ENCODE measurements around the gene ZFAND3. TPM values are rescaled to one million over a fixed set of nuclear protein-coding genes. Genes with fewer than 3 reads are reported as not detected.

The ZFAND3 gene
- total RNA-seq, 1 donor from 2014 or later: 84.4 TPM

DNA sequence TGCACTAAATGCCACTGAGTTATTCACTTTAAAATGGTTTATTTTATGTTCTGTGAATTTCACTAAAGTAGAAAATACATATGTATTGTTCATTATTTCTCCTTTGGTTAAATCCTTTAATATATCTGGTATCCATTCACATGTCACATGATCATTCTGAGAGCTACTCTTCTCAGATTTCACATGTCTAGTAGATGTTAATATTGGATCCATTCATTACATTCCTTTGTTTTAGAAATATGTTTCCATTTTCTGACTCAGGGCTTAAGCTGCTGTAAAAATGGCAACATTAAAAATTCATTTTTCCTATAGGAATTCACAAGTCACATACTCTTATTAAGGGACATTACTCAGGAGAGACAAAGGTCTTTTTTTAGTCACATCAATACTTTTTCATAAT is 205.4 kb downstream of the ZFAND3 start:
- Mint-ChIP-seq H3K27me3 (ENCODE audit: unreplicated experiment) (no peaks in the 10 kb centered on the region), H3K36me3 (ENCODE audit: unreplicated experiment) (peaks cover 2% of the 10 kb centered on the region), H3K27ac (ENCODE audit: unreplicated experiment) (peak overlapping the region; percentile 47), H3K4me3 (ENCODE audit: unreplicated experiment) (no peak overlapping the region), H3K4me1 (ENCODE audit: unreplicated experiment) (peaks cover 48% of the 10 kb centered on the region), H3K9me3 (ENCODE audit: unreplicated experiment) (peaks cover 5% of the 10 kb centered on the region)
- TF ChIP-seq, protein P1, sequence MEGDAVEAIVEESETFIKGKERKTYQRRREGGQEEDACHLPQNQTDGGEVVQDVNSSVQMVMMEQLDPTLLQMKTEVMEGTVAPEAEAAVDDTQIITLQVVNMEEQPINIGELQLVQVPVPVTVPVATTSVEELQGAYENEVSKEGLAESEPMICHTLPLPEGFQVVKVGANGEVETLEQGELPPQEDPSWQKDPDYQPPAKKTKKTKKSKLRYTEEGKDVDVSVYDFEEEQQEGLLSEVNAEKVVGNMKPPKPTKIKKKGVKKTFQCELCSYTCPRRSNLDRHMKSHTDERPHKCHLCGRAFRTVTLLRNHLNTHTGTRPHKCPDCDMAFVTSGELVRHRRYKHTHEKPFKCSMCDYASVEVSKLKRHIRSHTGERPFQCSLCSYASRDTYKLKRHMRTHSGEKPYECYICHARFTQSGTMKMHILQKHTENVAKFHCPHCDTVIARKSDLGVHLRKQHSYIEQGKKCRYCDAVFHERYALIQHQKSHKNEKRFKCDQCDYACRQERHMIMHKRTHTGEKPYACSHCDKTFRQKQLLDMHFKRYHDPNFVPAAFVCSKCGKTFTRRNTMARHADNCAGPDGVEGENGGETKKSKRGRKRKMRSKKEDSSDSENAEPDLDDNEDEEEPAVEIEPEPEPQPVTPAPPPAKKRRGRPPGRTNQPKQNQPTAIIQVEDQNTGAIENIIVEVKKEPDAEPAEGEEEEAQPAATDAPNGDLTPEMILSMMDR (IDR thresholded peaks at IDR 0.05): no peak
- no peak for DNase-seq (ENCODE audit: extremely low spot score, unreplicated experiment)

DNA sequence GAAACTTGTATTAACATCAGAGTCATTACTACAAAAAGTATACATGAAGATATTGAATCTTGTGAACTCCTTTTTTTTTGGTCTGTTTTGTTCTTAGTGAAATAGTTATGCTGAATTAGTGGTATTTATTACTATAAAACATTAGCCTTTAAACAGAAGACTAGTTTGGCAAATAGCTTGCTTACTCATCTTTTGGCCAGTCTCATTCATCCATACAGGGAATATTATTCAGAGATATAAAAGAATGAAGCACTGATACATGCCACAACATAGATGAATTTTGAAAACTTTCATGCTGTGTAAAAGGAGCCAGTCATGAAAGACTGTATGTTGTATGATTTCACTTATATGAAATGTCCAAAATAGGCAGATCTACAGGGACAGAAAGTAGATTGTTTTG is 205.9 kb downstream of the ZFAND3 start:
- H3K27me3 Mint-ChIP-seq (ENCODE audit: unreplicated experiment): no peaks in the 10 kb centered on the region
- H3K4me1 Mint-ChIP-seq (ENCODE audit: unreplicated experiment): peaks cover 51% of the 10 kb centered on the region
- TF ChIP-seq, protein P1 (IDR thresholded peaks at IDR 0.05): no peak
- H3K36me3 Mint-ChIP-seq (ENCODE audit: unreplicated experiment): peaks cover 8% of the 10 kb centered on the region
- H3K9me3 Mint-ChIP-seq (ENCODE audit: unreplicated experiment): peaks cover 10% of the 10 kb centered on the region
- no peak for DNase-seq (ENCODE audit: extremely low spot score, unreplicated experiment)
- no peak overlapping the region for H3K4me3 Mint-ChIP-seq (ENCODE audit: unreplicated experiment)
- H3K27ac Mint-ChIP-seq (ENCODE audit: unreplicated experiment): peak overlapping the region; percentile 47

DNA sequence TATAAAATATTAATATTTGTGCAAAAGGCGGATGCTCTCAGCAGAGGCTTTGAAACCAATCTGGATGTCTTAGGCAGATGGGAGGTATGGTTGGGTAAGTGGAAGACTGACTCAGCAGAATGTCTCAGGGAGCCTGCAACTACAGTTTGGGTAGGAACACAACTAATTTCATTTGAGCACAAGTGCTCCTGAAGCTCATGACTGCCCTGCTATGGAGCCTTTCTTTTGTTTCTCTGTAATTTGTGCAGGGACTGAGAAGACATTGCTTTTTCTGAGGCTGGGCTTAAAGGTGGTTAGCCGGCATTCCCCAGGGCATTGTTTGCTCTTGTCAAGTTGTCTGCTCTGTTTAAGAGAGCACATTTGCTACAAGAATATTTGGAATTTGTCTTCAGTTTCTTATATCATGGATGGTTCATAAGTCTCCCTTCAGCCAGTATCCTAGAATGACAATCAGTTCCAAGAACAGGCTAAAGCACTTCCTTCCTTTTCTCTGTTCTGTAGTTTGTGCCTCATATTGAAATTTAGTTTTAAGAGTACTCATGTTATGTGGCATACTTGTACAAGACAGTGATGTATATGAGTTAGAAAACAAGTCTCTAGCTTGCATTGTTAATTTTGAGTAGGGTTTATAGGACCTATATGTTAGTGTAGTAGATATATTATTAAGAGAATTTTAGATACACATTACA is 208.3 kb downstream of the ZFAND3 start:
- Mint-ChIP-seq H3K36me3 (ENCODE audit: unreplicated experiment) (peaks cover 12% of the 10 kb centered on the region), H3K27ac (ENCODE audit: unreplicated experiment) (no peak overlapping the region), H3K4me3 (ENCODE audit: unreplicated experiment) (no peak overlapping the region), H3K27me3 (ENCODE audit: unreplicated experiment) (no peaks in the 10 kb centered on the region), H3K4me1 (ENCODE audit: unreplicated experiment) (peaks cover 47% of the 10 kb centered on the region), H3K9me3 (ENCODE audit: unreplicated experiment) (peaks cover 12% of the 10 kb centered on the region)
- TF ChIP-seq, protein P1 (IDR thresholded peaks at IDR 0.05): no peak
- no peak for DNase-seq (ENCODE audit: extremely low spot score, unreplicated experiment)

DNA sequence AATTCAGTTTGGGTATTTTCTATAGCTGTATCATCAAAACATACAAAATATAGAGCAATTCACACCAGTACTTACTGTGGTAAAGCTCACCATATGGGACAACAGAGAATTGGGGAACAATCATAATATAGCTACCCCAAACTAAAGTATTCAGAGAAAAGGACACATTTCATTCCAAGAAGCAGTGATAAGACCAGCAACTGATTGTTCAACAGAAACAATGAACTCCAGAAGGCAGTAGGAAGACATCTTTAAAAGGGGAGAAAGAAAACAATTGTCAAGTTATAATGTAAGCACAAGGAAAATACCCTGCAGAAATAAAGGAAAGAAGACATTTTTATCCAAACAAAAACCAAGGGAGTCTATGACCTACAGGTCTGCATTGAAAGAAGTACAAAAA is 210.9 kb downstream of the ZFAND3 start:
- H3K36me3 Mint-ChIP-seq (ENCODE audit: unreplicated experiment): peaks cover 12% of the 10 kb centered on the region
- H3K4me3 Mint-ChIP-seq (ENCODE audit: unreplicated experiment): no peak overlapping the region
- DNase-seq (ENCODE audit: extremely low spot score, unreplicated experiment): no peak
- peaks cover 7% of the 10 kb centered on the region for H3K9me3 Mint-ChIP-seq (ENCODE audit: unreplicated experiment)
- H3K4me1 Mint-ChIP-seq (ENCODE audit: unreplicated experiment): peaks cover 52% of the 10 kb centered on the region
- H3K27ac Mint-ChIP-seq (ENCODE audit: unreplicated experiment): no peak overlapping the region
- TF ChIP-seq, protein P1 (IDR thresholded peaks at IDR 0.05): no peak
- no peaks in the 10 kb centered on the region for H3K27me3 Mint-ChIP-seq (ENCODE audit: unreplicated experiment)

DNA sequence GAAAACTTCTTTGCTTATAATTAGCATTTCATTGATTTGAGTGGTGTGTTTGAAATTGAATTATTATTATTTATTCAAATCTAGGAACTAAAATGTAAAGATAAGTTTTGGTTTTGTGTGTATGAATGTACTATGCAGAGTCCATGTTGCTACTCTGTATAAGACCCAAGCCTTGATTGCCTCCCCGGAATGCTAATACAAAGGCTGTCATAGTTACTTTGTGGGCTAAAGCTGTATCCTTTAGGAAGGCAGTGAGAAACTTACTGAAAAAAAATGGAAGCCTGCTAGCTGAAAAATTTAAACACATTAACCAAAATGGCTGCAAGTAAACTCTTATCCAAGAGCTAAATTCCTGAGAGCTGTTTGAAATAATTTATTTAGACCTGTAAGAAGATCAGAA is 213.3 kb downstream of the ZFAND3 start:
- Mint-ChIP-seq H3K9me3 (ENCODE audit: unreplicated experiment) (peaks cover 7% of the 10 kb centered on the region), H3K4me1 (ENCODE audit: unreplicated experiment) (peaks cover 43% of the 10 kb centered on the region), H3K36me3 (ENCODE audit: unreplicated experiment) (peaks cover 12% of the 10 kb centered on the region), H3K27ac (ENCODE audit: unreplicated experiment) (no peak overlapping the region), H3K4me3 (ENCODE audit: unreplicated experiment) (no peak overlapping the region), H3K27me3 (ENCODE audit: unreplicated experiment) (no peaks in the 10 kb centered on the region)
- TF ChIP-seq, protein P1 (IDR thresholded peaks at IDR 0.05): no peak
- no peak for DNase-seq (ENCODE audit: extremely low spot score, unreplicated experiment)
